ENCODE results near the gene G6PC3.
"Not testable (repeated sequence)": the region's sequence is repeated elsewhere in the genome, so short reads cannot be mapped to it uniquely, and the experiment has no call there.

The G6PC3 gene

DNA sequence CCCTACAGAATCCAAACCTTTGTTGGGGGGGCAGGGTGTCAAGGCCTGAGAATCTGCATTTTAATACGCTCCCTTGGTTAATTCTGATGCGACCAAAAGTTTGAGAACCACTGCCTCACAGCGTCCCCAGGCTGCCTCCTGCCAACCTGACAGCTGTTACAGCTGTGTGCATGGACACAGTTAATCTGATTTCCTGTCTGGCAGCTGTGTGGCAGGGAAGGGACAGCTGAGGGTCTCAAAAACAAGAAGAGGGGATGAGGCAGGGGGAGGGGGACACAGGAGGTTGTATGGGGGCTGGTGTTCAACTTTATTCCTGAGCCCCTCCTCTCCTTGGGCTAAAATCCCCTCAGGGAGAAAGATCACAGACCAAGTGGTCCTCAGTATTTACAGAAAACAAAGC is 35.4 kb downstream of the G6PC3 start:
- no peak for DNase-seq (ENCODE audit: low read depth in 3 of 3, low spot score in 1 of 3)

DNA sequence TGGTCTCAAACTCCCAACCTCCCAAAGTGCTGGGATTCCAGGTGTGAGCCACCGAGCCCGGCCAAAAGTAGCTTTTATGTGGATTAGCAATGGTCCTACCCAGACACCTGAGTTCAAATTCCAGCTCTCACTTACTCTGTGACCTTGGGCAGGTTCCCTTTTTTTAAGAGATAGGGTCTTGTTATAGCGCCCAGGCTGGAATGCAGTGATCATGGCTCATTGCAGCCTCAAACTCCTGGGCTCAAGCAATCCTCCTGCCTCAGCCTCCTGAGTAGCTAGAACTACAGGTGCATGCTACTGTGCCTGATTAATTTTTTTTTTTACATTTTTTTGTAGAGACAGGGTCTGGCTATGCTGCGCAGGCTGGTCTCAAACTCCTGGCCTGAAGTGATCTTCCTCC is 36.3 kb downstream of the G6PC3 start:
- no peak for DNase-seq (ENCODE audit: low read depth in 3 of 3, low spot score in 1 of 3)

DNA sequence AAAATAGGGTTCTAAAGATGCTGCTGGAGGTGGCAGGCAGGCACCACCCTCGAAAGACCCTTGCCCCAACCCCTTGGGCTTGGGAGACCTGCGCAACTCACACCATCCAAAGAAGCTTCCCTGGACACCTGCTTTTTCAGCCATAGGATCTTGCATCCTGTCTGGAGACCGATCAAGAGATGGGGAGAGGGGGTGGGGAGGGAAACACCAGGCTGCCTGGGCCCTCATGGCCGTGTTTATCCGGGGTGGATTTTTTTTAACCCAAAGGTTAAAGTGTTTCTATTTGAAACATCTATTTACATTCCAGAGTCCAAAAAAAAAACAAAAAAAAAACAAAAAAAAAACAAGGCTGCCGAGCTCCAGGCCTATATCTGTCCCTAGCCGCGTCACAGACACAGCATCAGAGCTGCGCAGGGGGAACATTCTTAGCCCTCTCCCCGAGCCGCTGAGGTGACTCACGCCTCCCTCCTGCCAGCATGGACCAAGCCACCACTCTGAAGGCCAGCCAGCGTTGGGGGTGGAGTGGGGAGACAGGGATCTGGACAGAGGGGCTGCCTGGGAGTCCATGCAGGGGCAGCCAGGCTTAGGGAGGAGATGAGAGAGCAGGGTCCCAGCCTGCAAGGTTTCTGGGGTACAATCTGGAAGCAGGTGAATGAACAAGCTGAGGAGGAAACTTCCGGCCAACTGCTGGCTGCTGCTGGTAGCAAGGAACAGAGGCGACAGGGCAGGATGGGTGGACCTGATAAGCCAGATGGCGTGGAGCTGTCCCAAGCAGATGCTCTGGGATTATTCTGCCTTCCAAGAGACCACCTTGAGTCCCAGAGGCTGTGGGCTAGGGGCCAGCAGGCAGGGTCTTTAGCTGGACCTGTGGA is 38.1 kb downstream of the G6PC3 start:
- no peak for DNase-seq (ENCODE audit: low read depth in 3 of 3, low spot score in 1 of 3)

DNA sequence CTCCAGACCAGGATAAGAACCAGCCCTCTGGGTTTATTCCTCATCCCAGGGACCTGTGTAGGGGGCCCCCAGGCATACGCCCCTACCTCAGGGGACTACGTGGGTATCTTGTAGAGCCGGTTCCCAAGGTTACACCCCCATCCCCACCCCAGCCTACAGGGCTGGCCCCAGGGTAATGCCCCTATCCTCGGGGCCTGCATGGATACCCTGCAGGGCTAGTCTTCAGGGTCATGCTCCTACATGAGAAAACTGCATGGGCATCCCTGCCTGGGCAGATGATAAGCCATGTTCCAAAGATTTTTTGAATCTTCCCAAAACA is 38.7 kb downstream of the G6PC3 start:
- DNase-seq (ENCODE audit: low read depth in 3 of 3, low spot score in 1 of 3), result no peak

DNA sequence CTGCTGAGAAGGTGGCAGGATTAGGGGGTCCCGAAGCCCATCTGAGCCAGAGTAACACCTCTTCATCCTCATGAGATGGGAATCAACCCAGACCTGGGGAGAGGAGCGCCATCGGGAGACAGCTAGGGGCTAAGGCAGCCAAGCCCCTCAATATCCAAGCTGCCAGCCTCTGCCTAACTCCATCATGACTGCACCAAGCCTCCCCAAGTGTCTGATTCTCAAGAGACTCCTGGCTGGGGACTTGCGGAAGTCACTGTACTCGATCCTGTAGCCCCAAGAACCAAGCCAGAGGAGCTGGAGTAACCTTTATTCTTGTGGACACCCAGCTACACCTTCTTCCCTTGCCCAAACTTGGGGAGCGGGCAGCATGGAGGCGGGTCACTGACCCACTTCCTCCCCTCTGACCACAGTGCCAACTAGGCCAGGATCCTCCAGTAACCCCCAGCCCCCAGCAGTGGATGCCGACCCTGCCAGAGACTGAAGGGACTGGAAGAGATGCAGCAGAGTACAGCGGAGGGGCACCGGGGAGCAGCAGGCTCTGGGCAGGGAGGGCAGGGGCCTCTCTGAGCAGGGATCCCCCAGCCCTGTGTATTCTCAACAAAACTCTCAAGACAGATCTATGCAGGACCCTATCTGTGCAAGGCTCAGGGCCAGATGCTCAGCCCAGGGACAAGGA is 39.6 kb downstream of the G6PC3 start:
- no peak for DNase-seq (ENCODE audit: low read depth in 3 of 3, low spot score in 1 of 3)

DNA sequence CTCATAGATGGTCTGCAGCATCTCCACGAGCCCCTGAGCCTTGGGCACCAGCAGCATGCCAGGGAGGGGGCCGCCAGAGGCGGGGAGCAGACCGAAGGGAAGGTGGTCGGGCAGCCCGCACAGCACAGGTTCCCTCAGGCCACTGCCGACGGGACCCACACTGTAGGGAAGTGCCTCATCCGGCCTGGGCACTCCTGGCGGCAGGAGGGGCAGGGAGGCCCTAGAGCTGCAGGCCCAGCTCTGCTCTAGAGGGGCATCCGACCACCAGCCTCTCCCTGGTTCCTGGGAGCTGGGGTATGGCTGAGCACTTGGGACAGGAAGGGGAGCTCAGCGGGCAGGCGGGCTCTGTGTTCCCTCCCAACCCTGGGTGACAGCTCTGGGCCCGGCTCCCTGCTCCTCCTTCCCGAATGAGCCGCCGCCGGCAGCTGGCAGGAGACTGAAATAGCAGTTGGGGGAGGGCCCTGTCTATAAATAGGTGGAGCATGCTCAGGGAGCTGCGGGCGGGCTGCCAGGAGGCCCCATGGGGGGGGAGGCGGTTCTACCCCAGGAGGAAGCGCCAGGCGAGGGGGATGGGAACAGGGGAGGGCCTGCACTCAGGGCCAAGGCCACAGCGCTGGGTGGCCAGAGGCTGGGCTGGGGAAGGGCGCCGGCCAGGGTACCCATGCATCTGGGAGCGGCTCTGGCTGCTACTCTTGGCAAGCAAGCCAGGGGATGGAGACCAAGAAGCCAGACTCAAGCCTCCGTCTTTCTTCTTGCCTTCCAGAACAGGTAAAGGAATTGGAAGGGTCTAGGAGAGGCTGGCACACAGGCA is 40.5 kb downstream of the G6PC3 start:
- DNase-seq (ENCODE audit: low read depth in 3 of 3, low spot score in 1 of 3), result peak; percentile 17 to 27 (median 18)

DNA sequence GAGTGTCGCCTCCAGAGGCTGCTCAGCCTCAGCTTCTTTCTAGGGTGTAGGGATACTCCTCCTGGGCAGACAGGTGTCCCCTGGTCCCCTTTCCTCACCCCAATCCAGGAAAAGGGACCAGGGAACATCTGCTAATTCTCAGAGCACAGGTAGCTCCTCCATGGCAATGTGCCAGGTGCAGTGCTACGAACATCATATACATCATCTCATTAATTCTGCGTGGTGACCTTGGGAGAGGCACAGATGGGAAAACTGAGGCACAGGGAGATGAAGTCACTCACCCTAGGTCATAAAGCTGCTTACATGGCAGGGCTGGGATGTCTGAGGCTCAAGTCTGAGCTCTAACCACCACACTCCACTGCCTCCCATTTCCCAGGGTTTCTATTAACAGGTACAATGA is 41.2 kb downstream of the G6PC3 start:
- no peak for DNase-seq (ENCODE audit: low read depth in 3 of 3, low spot score in 1 of 3)

DNA sequence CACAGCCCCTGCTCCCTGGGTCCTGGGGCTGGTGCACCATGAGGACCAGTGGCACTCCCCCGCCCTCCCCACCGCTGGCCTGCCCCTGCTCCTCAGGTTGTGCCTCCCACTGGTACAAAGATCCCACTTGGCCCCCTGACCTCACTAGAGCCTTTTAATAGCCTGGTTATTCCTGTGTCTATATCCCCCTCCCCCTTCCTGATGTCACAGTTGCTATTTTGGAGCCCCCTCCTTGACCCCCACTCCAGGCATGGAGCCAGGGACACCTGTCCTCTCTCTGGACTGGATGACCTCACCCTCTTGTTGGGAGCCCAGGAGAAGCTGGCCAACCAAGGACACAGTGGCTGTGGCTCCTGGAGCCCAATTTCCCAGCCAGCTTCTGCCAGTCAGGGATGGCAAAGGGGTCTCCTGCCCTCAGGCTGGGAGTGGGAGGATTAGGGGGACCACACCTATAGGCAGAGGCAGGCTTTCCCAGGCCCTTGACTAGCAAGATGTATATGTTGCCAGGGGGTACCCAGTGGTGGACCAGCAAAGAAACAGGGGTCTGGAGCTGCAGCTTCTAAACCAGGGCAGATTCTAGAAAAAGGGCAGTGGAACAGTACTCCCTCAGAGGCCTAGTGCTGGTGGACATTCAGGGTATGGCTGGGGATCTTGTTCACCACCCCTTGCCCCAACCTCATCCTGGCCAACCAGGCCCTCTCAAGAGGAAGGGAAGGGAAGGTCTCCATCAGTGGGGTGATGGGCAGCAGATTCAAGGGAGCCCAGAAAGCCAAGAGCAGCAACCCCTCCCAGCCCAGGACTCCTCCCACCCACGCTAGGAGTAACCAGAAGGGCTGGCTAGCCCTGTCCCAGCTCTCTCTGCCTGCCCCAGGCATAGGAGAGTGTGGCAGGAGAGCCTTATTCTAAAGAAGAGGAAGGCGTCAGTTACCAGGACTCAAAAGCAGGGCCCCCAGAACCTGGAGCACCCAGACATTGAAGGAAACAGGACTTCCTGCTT is 42.0 kb downstream of the G6PC3 start:
- DNase-seq (ENCODE audit: low read depth in 3 of 3, low spot score in 1 of 3), result no peak

DNA sequence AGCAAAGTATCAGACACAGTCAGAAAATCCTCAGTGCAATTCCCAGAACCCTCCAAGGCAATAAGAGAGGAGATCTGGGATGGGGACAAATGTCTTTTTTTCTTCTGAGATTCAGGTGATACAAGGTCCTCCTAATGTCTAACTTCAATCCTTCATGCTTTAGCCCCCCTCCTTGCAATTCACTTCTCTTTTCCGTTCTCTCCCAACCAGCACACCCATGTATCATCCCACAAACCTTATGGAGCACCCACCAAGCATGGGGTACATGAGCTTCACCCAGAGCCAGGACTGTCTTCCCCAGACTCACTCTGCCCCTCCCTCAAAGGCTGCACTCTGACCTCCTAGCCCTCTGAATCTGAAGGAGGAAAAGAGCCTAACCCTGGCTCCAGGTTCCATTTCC is 42.8 kb downstream of the G6PC3 start:
- DNase-seq (ENCODE audit: low read depth in 3 of 3, low spot score in 1 of 3), result no peak

DNA sequence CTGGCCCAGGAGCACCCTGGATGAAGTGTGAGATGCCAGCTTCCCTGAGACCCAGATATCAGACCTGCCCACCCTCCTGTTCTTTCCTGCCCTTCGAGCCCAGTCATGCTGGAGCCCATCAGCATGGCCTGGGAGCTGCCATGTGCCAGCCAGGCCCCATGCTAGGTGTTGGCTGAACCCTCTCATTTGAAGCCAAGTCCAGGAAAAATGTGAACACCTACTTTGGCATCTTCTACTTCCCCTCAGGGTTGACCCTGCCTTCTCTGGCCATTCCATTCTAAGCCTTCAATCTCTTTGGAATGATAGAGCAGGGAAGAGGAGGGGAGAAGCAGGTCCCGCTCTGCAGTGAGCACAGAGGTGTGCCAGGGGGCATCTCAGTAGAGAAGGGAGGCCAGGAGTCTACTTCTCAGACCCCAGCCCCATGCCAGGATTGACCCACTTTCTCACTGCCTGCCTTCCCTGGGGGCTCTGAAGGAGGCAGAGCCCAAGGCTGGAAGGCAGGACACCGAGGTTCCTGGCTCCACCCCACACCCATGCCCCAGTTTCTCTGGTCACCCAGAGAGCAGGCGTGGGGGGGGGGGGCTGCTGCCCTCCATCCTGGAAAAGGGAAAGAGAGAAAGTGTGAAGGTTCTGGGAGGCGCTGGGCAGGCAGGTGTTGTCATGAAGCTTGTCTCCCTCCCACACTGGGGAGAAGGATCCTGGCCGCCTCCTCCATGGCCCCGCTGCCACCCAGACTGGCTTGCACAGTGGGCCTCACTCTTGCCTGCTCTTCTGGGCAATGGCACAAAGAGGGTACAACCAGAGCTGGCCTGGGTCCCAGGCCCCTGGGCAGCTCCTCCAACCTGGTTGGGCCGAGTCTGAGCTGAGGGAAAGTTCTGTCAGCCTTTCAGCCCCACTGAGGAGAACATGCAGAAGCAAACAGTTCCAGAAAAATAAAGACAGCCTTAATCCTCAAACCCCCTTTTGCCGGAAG is 43.6 kb downstream of the G6PC3 start:
- no peak for DNase-seq (ENCODE audit: low read depth in 3 of 3, low spot score in 1 of 3)

DNA sequence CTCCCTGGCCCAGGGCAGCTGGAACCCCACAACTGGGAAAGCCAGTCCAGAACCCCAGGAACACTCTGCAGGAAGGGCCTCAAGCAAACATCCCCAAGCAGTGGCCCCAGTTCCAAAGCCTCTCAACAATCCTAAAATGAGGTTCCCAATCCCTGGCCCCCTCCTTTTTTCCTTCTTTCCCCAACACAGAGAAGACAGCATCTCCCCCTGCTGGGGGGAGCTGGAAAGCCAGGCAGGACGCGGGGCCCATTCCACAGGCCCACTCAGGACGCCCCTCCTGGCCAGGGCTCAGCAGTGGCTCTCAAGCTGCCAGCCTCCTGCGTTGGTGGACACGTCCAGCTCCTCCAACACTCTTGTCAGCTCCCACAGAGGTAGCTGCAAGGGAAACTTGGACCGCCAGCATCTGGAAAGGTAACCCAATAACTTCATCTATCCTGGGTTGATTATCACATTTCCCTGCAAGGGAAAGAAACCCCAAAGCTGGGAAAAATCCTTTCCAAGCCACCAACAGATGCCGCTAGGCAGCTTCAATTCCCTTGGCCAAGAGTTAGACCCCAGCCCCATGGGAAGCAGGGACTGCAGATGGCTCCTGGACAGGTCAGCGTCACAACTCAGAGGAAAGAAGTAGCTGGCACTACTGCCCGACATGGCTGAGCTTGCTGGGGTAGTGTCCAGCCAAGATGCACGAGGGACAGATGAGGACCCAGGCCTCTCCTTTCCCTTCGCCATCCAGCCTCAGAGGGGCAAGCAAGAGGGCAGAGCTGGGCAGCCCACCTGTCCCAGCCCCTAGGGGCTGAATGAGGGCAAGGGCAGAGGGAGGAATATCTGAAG is 45.3 kb downstream of the G6PC3 start:
- no peak for DNase-seq (ENCODE audit: low read depth in 3 of 3, low spot score in 1 of 3)

DNA sequence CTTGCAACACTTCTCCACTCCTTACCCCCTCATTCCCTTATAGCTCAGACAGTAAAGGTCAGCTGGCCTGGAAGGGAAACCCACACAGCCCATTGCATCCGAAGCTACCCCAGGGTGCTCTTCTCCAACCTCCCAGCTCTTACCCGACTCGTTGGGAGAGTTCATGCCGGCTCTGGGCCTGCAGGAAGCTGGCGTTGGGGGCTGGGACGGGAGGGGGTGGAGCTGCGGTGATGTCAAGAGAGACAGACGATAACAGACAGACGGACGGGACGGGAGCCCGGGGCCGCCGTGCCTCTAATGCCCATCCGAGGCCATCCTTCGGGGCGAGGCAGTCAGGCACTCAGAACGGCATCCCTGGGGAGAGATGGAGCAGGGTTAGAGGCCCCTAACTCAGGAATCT is 46.8 kb downstream of the G6PC3 start:
- no peak for DNase-seq (ENCODE audit: low read depth in 3 of 3, low spot score in 1 of 3)

DNA sequence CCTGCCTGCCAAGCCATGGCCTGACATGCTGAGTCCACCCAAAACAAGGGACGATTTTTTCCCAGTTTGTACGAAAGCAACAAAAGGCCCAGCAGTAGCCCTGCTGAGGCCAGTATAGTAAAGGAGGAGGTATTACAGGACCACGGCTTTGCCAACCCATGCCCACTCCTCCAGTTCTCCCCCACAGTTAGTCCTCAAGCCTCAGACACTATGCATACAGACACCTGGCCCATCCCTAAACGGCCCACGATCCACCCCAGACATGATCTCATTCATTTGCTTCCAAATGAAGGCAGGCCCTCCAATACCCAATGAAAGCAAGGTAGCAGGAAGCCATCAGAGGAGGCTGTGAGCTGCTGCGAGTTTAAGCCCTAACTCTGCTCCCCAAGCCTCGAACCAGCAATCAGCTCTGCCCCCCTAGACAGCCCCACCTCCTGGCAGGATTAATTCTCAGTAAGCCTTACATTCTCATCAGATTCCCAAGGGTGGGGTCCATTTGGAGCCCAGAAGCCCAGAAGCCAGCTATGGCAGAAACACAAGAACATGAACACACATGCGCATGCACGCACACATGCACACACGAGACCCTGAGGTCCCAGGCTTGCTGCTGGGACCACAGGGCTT is 48.0 kb downstream of the G6PC3 start:
- DNase-seq (ENCODE audit: low read depth in 3 of 3, low spot score in 1 of 3), result no peak

DNA sequence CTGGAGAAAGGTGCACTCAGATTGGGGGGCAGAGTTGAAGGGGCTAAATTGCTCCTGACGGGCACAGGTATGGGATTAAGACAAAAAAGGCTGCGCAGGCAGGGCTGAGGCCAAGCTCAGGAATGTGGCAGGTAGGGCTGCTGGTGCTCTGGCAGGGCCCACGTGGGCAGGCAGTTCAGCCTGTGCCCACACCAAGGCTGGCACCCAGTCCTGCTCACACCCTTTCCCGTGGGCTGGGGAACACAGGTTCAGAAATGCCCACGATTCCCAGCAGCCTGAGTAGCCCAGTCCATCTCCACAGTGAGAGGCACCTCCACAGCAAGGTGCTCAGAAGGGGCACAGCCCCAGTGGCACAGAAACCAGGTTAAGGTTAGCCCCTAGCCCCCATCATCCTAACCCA is 48.5 kb downstream of the G6PC3 start:
- no peak for DNase-seq (ENCODE audit: low read depth in 3 of 3, low spot score in 1 of 3)

DNA sequence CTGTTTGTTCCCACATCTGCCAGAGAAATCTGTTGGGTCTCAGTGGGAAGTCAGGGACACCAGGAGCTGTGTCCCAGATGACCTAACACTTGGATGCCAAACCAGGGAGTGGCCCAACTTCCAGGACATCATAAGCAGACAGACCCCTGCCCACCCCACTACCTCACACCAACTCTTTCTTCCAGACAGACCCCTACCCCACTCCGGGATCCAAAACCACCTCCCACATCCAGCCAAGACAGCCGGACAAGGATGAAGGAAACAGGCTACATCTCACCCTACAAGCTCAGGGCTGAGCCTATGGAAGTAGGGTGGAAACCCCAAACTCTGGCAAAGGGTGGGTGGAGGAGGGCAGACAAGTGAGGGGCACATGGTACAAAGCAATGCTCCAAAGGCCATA is 49.3 kb downstream of the G6PC3 start:
- DNase-seq (ENCODE audit: low read depth in 3 of 3, low spot score in 1 of 3), result no peak

DNA sequence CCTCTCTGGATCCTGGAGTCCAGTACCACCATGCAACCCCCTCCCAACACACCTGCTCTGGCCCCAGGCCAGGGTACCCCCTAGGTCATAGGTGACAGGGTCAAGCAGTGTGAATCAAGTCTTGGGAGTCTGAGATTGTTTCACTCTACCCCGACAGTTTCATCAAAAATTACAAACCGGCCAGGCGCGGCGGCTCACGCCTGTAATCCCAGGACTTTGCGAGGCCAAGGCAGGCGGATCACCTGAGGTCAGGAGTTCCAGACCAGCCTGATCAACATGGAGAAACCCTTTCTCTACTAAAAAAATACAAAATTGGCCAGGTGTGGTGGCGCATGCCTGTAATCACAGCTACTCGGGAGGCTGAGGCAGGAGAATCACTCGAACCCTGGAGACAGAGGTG is 49.7 kb downstream of the G6PC3 start:
- DNase-seq (ENCODE audit: low read depth in 3 of 3, low spot score in 1 of 3), result not testable (repeated sequence)

DNA sequence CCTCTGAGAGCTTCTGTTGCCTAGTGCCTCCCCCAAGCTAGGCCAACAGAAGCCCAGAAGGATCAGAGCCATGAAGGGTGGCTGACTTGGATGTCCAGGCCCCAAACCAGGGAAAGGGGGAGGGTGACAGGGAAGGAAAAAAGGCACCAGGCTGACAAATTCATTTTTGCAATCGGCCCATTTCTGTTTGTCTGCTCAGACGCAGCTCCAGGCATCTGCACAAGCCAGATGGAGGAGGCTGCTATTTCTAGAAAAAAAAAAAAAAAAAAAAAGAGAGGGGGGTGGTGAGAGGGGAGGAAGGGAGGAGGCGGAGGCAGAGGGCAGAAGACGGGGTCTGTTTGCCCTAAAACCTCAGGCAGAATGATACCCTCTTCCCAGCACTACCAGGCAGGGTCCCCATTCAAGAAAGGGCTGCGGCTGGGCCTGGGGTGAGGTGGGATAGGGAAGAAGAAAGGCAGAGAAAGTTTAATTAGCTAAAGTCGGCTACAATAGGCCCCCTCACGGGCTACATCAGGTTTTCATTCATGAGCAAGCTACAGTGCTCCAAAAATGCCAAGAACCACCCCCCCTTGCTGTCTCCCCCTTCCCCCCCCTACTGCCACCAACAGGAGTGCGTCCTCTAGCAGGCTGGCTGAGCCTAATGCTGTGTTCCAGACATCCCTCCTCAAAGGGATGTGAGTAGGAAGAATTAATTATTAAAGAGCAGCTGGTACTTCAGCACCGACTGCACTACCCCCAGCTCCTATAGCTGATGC is 50.5 kb downstream of the G6PC3 start:
- no peak for DNase-seq (ENCODE audit: low read depth in 3 of 3, low spot score in 1 of 3)

Measured in stimulated activated CD4-positive, alpha-beta T cell treated with anti-CD3 and anti-CD28 coated beads, TNF-alpha, amount 100 ng/mL, for 1 hour (primary cell).